Liver (tissue), 9 donors: ENCODE results near the gene RFT1. TPM values are rescaled to one million over a fixed set of nuclear protein-coding genes. Genes with fewer than 3 reads are reported as not detected.

Experiments used
- DNase-seq: peaks from one replicate; pipeline ENCODE4 v3.0.0-alpha.2; 2017; ENCODE audit warnings: low spot score
- H3K27ac ChIP-seq, 2 donors: one replicate each; pipeline ENCODE4 v1.7.0; 2013; ENCODE audit warnings: inconsistent platforms in 2 of 2, low read length in 2 of 2, control low read depth in 1 of 2, low read depth in 1 of 2, mild to moderate bottlenecking in 1 of 2
- H3K27me3 ChIP-seq, 4 donors: one replicate each; pipeline versions ENCODE4 v1.6.1 to v1.7.0; 2013; ENCODE audit warnings: low read length in 3 of 4, inconsistent platforms in 1 of 4, mild to moderate bottlenecking in 1 of 4, moderate library complexity in 1 of 4; ENCODE audit not compliant: control insufficient read depth in 4 of 4, insufficient read depth in 4 of 4
- H3K36me3 ChIP-seq, 4 donors: one replicate each; pipeline versions ENCODE4 v1.6.1 to v1.7.0; 2013; ENCODE audit warnings: low read length in 3 of 4, mild to moderate bottlenecking in 3 of 4, low read depth in 1 of 4, moderate library complexity in 1 of 4; ENCODE audit not compliant: control insufficient read depth in 4 of 4, insufficient read depth in 3 of 4
- H3K4me1 ChIP-seq, 4 donors: one replicate each; pipeline versions ENCODE4 v1.6.1 to v1.7.0; 2013; ENCODE audit warnings: low read length in 3 of 4, mild to moderate bottlenecking in 3 of 4, moderate library complexity in 1 of 4; ENCODE audit not compliant: control insufficient read depth in 4 of 4, insufficient read depth in 4 of 4
- H3K4me3 ChIP-seq, 3 donors: one replicate each; pipeline versions ENCODE4 v1.6.1 to v1.7.0; 2013; ENCODE audit warnings: low read length in 3 of 3, control low read depth in 1 of 3, low read depth in 1 of 3, mild to moderate bottlenecking in 1 of 3
- H3K9ac ChIP-seq, 2 donors: one replicate each; pipeline ENCODE4 v1.7.0; 2013; ENCODE audit warnings: low read length in 2 of 2, mild to moderate bottlenecking in 2 of 2, moderate library complexity in 2 of 2, control low read depth in 1 of 2, low read depth in 1 of 2
- H3K9me3 ChIP-seq, 4 donors: one replicate each; pipeline versions ENCODE4 v1.6.1 to v1.7.0; 2013; ENCODE audit warnings: low read length in 3 of 4; ENCODE audit not compliant: control insufficient read depth in 4 of 4
- ATF3 ChIP-seq: IDR thresholded peaks from 2 replicates; pipeline ENCODE4 v1.6.1; 2016; ENCODE audit warnings: antibody characterized with exemption
- CTCF ChIP-seq: fragments of 150-350 bp; IDR thresholded peaks from 2 replicates; pipeline ENCODE4 v1.5.1; 2017; ENCODE audit warnings: improper control_type of control experiment, low read depth, low read length; ENCODE audit not compliant: missing input control
- EGR1 ChIP-seq, 2 donors: IDR thresholded peaks; 2 replicates each; pipeline ENCODE4 v1.6.1; 2016 to 2018; ENCODE audit warnings: antibody characterized with exemption in 2 of 2, low read depth in 2 of 2
- FOXA1 ChIP-seq: IDR thresholded peaks from 2 replicates; pipeline ENCODE4 v1.6.1; 2016; ENCODE audit warnings: antibody characterized with exemption
- FOXA2 ChIP-seq: IDR thresholded peaks from 2 replicates; pipeline ENCODE4 v1.6.1; 2016; ENCODE audit warnings: antibody characterized with exemption
- GABPA ChIP-seq, 2 donors: IDR thresholded peaks in 1 of 2; conservative IDR thresholded peaks in 1 of 2; 2 replicates each; pipeline ENCODE4 v1.6.1; 2016; ENCODE audit warnings: antibody characterized with exemption in 2 of 2, mild to moderate bottlenecking in 1 of 2, moderate library complexity in 1 of 2
- HNF4A ChIP-seq, 2 donors: conservative IDR thresholded peaks; 2 replicates each; pipeline ENCODE4 v1.6.1; 2016; ENCODE audit warnings: antibody characterized with exemption in 2 of 2, mild to moderate bottlenecking in 2 of 2
- HNF4G ChIP-seq: IDR thresholded peaks from 2 replicates; pipeline ENCODE4 v1.6.1; 2016; ENCODE audit warnings: antibody characterized with exemption
- JUND ChIP-seq, 2 donors: IDR thresholded peaks; 2 replicates each; pipeline ENCODE4 v1.6.1; 2016; ENCODE audit warnings: antibody characterized with exemption in 2 of 2
- MAX ChIP-seq: IDR thresholded peaks from 2 replicates; pipeline ENCODE4 v1.6.1; 2016; ENCODE audit warnings: antibody characterized with exemption
- NR2F2 ChIP-seq: IDR thresholded peaks from 2 replicates; pipeline ENCODE4 v1.6.1; 2016; ENCODE audit warnings: antibody characterized with exemption
- RAD21 ChIP-seq, 2 donors: IDR thresholded peaks; 2 replicates each; pipeline ENCODE4 v1.6.1; 2016; ENCODE audit warnings: antibody characterized with exemption in 2 of 2, mild to moderate bottlenecking in 2 of 2
- REST ChIP-seq: IDR thresholded peaks from 2 replicates; pipeline ENCODE4 v1.6.1; 2016; ENCODE audit warnings: antibody characterized with exemption, mild to moderate bottlenecking
- RXRA ChIP-seq, 2 donors: IDR thresholded peaks; 2 replicates each; pipeline ENCODE4 v1.6.1; 2017 to 2018; ENCODE audit warnings: antibody characterized with exemption in 2 of 2, mild to moderate bottlenecking in 1 of 2
- SP1 ChIP-seq: IDR thresholded peaks from 2 replicates; pipeline ENCODE4 v1.6.1; 2018; ENCODE audit warnings: antibody characterized with exemption, mild to moderate bottlenecking
- TAF1 ChIP-seq: conservative IDR thresholded peaks from 2 replicates; pipeline ENCODE4 v1.6.1; 2016; ENCODE audit warnings: antibody characterized with exemption, mild to moderate bottlenecking
- ZBTB33 ChIP-seq: IDR thresholded peaks from 2 replicates; pipeline ENCODE4 v1.6.1; 2016; ENCODE audit warnings: antibody characterized with exemption
- WGBS: extraction: QIAGEN DNeasy Blood & Tissue Kit; methylation state at CpG from one replicate; pipeline ENCODE4 v1.1.7; 2013; 5-methylcytosine and 5-hydroxymethylcytosine counted together
- polyA plus RNA-seq, 2 donors: library from polyadenylated mRNA; stranded (reverse) in 1 of 2; unstranded in 1 of 2; fragments of 200-250 nt in 1 of 2; fragments of >200 nt in 1 of 2; fragmentation: Nextera tagmentation in 1 of 2; extraction: Ambion mirVana in 1 of 2; gene quantifications; one replicate each; pipeline versions ENCODE4 v1.2.1 to v1.2.3, GENCODE V29; 2013 to 2015
- total RNA-seq, 2 donors: library from RNA; depleted of rRNA; stranded (reverse); fragments of >200 nt; gene quantifications; one replicate each; pipeline ENCODE4 v1.2.3, GENCODE V29; 2014
- donor health status: healthy.
- donor health status: healthy.
- donor health status: healthy.
- donor health status: healthy.
- donor health status: healthy.

Gene RFT1
- total and polyA plus RNA-seq, 4 donors, result 8.0 to 12.6 (median 11.8) TPM

GRCh38 chr3:53114412-53115074 is 15.7 kb downstream of the RFT1 start:
- Histone ChIP-seq H3K36me3 (peaks cover 3 to 38% (median 24%) of the 10 kb centered on the region in 4 donors), H3K4me3 (no peak overlapping the region), H3K4me1 (peaks cover 0 to 5% (median 2%) of the 10 kb centered on the region in 4 donors), H3K9me3 (no peaks in the 10 kb centered on the region), H3K9ac (no peak overlapping the region), H3K27me3 (no peaks in the 10 kb centered on the region), H3K27ac (no peak overlapping the region)
- DNase-seq, result no peak
- 84% methylated on average over 5 of the region's 5 CpGs for WGBS
- TF ChIP-seq RAD21 (IDR thresholded peaks at IDR 0.05), result no peak
- TF ChIP-seq GABPA (IDR thresholded peaks at IDR 0.05 in 1 of 2, conservative IDR thresholded peaks at IDR 0.05 in 1 of 2), result no peak
- TF ChIP-seq FOXA1, result no peak
- TF ChIP-seq EGR1 (IDR thresholded peaks at IDR 0.05; ENCODE audit: low read depth in 2 of 2), result no peak
- TF ChIP-seq NR2F2, result no peak
- no peak for TF ChIP-seq HNF4G
- no peak for TF ChIP-seq REST
- no peak for TF ChIP-seq MAX
- TF ChIP-seq HNF4A (conservative IDR thresholded peaks at IDR 0.05), result no peak
- no peak for TF ChIP-seq ATF3
- TF ChIP-seq SP1, result no peak
- no peak for TF ChIP-seq FOXA2
- no peak for TF ChIP-seq RXRA (IDR thresholded peaks at IDR 0.05)

GRCh38 chr3:53114011-53114400 is 16.2 kb downstream of the RFT1 start:
- no peak overlapping the region for H3K27ac ChIP-seq
- no peak for TF ChIP-seq RXRA (IDR thresholded peaks at IDR 0.05)
- TF ChIP-seq ZBTB33, result no peak
- TF ChIP-seq JUND (IDR thresholded peaks at IDR 0.05), result no peak
- no peak for TF ChIP-seq ATF3
- no peak for TF ChIP-seq NR2F2
- TF ChIP-seq HNF4A (conservative IDR thresholded peaks at IDR 0.05), result peak in 1 of 2 donors; percentile 6
- peak; percentile 92 to 96 for TF ChIP-seq RAD21 (IDR thresholded peaks at IDR 0.05)
- peak; percentile 93 for TF ChIP-seq CTCF
- no peak for TF ChIP-seq TAF1
- TF ChIP-seq GABPA (IDR thresholded peaks at IDR 0.05 in 1 of 2, conservative IDR thresholded peaks at IDR 0.05 in 1 of 2), result no peak
- TF ChIP-seq EGR1 (IDR thresholded peaks at IDR 0.05; ENCODE audit: low read depth in 2 of 2), result no peak
- WGBS, result 13% methylated on average over 5 of the region's 5 CpGs
- H3K9ac ChIP-seq, result no peak overlapping the region
- H3K9me3 ChIP-seq, result no peaks in the 10 kb centered on the region
- peaks cover 0 to 5% (median 2%) of the 10 kb centered on the region in 4 donors for H3K4me1 ChIP-seq
- peaks cover 3 to 37% (median 20%) of the 10 kb centered on the region in 4 donors for H3K36me3 ChIP-seq
- DNase-seq, result peak; percentile 86
- H3K27me3 ChIP-seq, result no peaks in the 10 kb centered on the region
- no peak overlapping the region for H3K4me3 ChIP-seq
